ENCODE measurements around the gene MAP1LC3B.

DNA sequence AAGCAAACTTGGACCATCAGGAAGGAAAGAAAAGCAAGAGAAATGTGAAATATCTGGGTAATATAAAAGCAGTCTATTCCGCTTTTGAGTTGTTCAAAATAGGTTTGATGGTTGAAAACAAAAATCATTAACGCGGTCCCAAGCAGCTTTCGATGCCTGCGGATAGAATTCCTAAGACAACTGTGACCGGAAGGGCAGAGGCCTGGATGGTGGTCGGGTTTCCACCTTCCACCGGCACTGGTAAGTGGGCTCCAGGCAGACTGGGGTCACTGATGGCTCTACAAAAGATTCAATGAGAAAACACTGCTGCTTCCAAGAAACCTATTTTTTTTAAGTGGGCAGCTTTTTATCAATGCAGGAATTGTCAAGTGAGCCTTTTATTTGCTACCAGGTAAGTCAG lies 50.9 kb downstream of the MAP1LC3B start:
- no peak for TF ChIP-seq EZH2phosphoT487 (IDR thresholded peaks at IDR 0.05; ENCODE audit: low read depth, severe bottlenecking, unreplicated experiment)
- TF ChIP-seq, protein P1, sequence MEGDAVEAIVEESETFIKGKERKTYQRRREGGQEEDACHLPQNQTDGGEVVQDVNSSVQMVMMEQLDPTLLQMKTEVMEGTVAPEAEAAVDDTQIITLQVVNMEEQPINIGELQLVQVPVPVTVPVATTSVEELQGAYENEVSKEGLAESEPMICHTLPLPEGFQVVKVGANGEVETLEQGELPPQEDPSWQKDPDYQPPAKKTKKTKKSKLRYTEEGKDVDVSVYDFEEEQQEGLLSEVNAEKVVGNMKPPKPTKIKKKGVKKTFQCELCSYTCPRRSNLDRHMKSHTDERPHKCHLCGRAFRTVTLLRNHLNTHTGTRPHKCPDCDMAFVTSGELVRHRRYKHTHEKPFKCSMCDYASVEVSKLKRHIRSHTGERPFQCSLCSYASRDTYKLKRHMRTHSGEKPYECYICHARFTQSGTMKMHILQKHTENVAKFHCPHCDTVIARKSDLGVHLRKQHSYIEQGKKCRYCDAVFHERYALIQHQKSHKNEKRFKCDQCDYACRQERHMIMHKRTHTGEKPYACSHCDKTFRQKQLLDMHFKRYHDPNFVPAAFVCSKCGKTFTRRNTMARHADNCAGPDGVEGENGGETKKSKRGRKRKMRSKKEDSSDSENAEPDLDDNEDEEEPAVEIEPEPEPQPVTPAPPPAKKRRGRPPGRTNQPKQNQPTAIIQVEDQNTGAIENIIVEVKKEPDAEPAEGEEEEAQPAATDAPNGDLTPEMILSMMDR (IDR thresholded peaks at IDR 0.05; ENCODE audit: poor library complexity) = no peak
